Gastrocnemius medialis (tissue), 4 donors: ENCODE results near the gene CLPTM1L. TPM values are rescaled to one million over a fixed set of nuclear protein-coding genes. Genes with fewer than 3 reads are reported as not detected.

Experiments
- ATAC-seq, 2 donors: fragments of 150-250 bp; one replicate each; pipeline ENCODE4 v1.9.1; 2016
- DNase-seq, 2 donors: peaks; one replicate each; pipeline ENCODE4 v3.0.0-alpha.2; 2019
- H3K27ac ChIP-seq, 4 donors: fragments of 200-600 bp; sonication (generic); 1 replicate in 1 of 4; 2 replicates in 3 of 4; pipeline ENCODE4 v1.5.1; 2016 to 2018; ENCODE audit warnings: mild to moderate bottlenecking in 2 of 4, moderate library complexity in 1 of 4
- H3K27me3 ChIP-seq, 3 donors: fragments of 200-600 bp; sonication (generic) in 2 of 3; 1 replicate in 1 of 3; 2 replicates in 2 of 3; pipeline versions ENCODE4 v1.5.1 to v1.6.0; 2016 to 2019; ENCODE audit warnings: mild to moderate bottlenecking in 1 of 3, moderate library complexity in 1 of 3
- H3K36me3 ChIP-seq, 2 donors: fragments of 200-600 bp; sonication (generic) in 1 of 2; one replicate each; pipeline ENCODE4 v1.5.1; 2017 to 2018
- H3K4me1 ChIP-seq, 2 donors: fragments of 200-600 bp; sonication (generic) in 1 of 2; one replicate each; pipeline ENCODE4 v1.5.1; 2016 to 2017; ENCODE audit warnings: mild to moderate bottlenecking in 2 of 2
- H3K4me3 ChIP-seq, 4 donors: fragments of 200-600 bp; sonication (generic) in 3 of 4; 1 replicate in 1 of 4; 2 replicates in 3 of 4; pipeline ENCODE4 v1.5.1; 2016 to 2019; ENCODE audit warnings: mild to moderate bottlenecking in 2 of 4
- H3K9me3 ChIP-seq, 3 donors: fragments of 200-600 bp; sonication (generic) in 2 of 3; 1 replicate in 1 of 3; 2 replicates in 2 of 3; pipeline ENCODE4 v1.5.1; 2016 to 2019
- CTCF ChIP-seq, 5 experiments: fragments of 450-650 bp in 3 of 5; fragments of 200-600 bp in 2 of 5; sonication (generic) in 2 of 5; IDR thresholded peaks in 4 of 5; conservative IDR thresholded peaks in 1 of 5; 1 replicate in 4 of 5; 2 replicates in 1 of 5; pipeline ENCODE4 v1.5.1; 2016 to 2019; ENCODE audit warnings: antibody characterized with exemption in 5 of 5, mild to moderate bottlenecking in 3 of 5, moderate library complexity in 3 of 5
- POLR2A ChIP-seq, 2 donors: fragments of 450-650 bp; IDR thresholded peaks; one replicate each; pipeline ENCODE4 v1.6.1; 2017; ENCODE audit warnings: antibody characterized with exemption in 2 of 2, mild to moderate bottlenecking in 2 of 2, moderate library complexity in 2 of 2
- in situ Hi-C, 4 donors: fragments of 200-750 bp; cut with MboI; loops; one replicate each; pipeline versions ENCODE4 v1.15.0 to v1.8.0; 2017; ENCODE audit warnings: low sequenced_read_pairs in 4 of 4
- intact Hi-C: fragments of 100-400 bp; cut with DNase I; formaldehyde crosslinking; loops from one replicate; pipeline ENCODE4 v1.15.1; 2023; ENCODE audit warnings: low total_unique reads
- total RNA-seq, 4 donors: library from RNA; depleted of rRNA; stranded (reverse); fragments of >200 nt; gene quantifications; one replicate each; pipeline versions ENCODE4 v1.1.0 to v1.2.3, GENCODE V29; 2016

Gene CLPTM1L
- total RNA-seq, 4 donors from 2014 or later, result 29.4 to 41.0 (median 36.8) TPM

GRCh38 chr5:1378096-1378495, 33.2 kb upstream of the CLPTM1L start:
- intact Hi-C loops (no loop called here), in situ Hi-C loops (loop anchor here in 1 of 4 donors (25.0 kb wide), 1 partner anchor 259 kb away; no protein-coding TSS in a partner anchor)
- Histone ChIP-seq H3K9me3 (no peaks in the 10 kb centered on the region), H3K27ac (no peak overlapping the region), H3K27me3 (peaks cover 16 to 26% (median 26%) of the 10 kb centered on the region in 3 donors), H3K4me1 (peaks cover 0 to 4% of the 10 kb centered on the region in 2 donors), H3K36me3 (no peaks in the 10 kb centered on the region), H3K4me3 (no peak overlapping the region)
- DNase-seq, result no peak
- ATAC-seq, result no peak
- TF ChIP-seq CTCF (IDR thresholded peaks at IDR 0.05 in 4 of 5, conservative IDR thresholded peaks at IDR 0.05 in 1 of 5) (no peak), POLR2A (IDR thresholded peaks at IDR 0.05) (no peak)

GRCh38 chr5:1376981-1377380, 32.1 kb upstream of the CLPTM1L start:
- H3K27me3 ChIP-seq, result peaks cover 16 to 26% (median 26%) of the 10 kb centered on the region in 3 donors

GRCh38 chr5:1375871-1376810, 31.2 kb upstream of the CLPTM1L start:
- DNase-seq (peak in 1 of 2 donors; percentile 24), ATAC-seq (no peak)
- H3K27me3 ChIP-seq, result peaks cover 14 to 26% (median 25%) of the 10 kb centered on the region in 3 donors
- intact Hi-C loops, result no loop called here
- H3K27ac ChIP-seq, result no peak overlapping the region
- no peak overlapping the region for H3K4me3 ChIP-seq
- no peak for TF ChIP-seq POLR2A (IDR thresholded peaks at IDR 0.05)
- TF ChIP-seq CTCF (IDR thresholded peaks at IDR 0.05 in 4 of 5, conservative IDR thresholded peaks at IDR 0.05 in 1 of 5), result no peak
- in situ Hi-C loops, result loop anchor here in 1 of 4 donors (25.0 kb wide), 1 partner anchor 261 kb away; no protein-coding TSS in a partner anchor
- H3K4me1 ChIP-seq, result peaks cover 0 to 4% of the 10 kb centered on the region in 2 donors
- no peaks in the 10 kb centered on the region for H3K9me3 ChIP-seq
- H3K36me3 ChIP-seq, result no peaks in the 10 kb centered on the region

More at GRCh38 chr5:1376981-1377380, 32.1 kb upstream of the CLPTM1L start:
- intact Hi-C loops (no loop called here), in situ Hi-C loops (loop anchor here in 1 of 4 donors (25.0 kb wide), 1 partner anchor 260 kb away; no protein-coding TSS in a partner anchor)
- TF ChIP-seq CTCF (IDR thresholded peaks at IDR 0.05 in 4 of 5, conservative IDR thresholded peaks at IDR 0.05 in 1 of 5) (no peak), POLR2A (IDR thresholded peaks at IDR 0.05) (no peak)
- Histone ChIP-seq H3K27ac (no peak overlapping the region), H3K4me1 (peaks cover 0 to 4% of the 10 kb centered on the region in 2 donors), H3K4me3 (no peak overlapping the region), H3K9me3 (no peaks in the 10 kb centered on the region), H3K36me3 (no peaks in the 10 kb centered on the region)
- peak in 1 of 2 donors; percentile 38 for ATAC-seq
- no peak for DNase-seq

GRCh38 chr5:1374679-1375055, 29.8 kb upstream of the CLPTM1L start:
- peak in 1 of 2 donors; percentile 36 for ATAC-seq
- H3K4me3 ChIP-seq, result no peak overlapping the region
- in situ Hi-C loops (loop anchor here in 1 of 4 donors (25.0 kb wide), 1 partner anchor 263 kb away; no protein-coding TSS in a partner anchor), intact Hi-C loops (no loop called here)
- no peaks in the 10 kb centered on the region for H3K9me3 ChIP-seq
- peaks cover 5 to 13% (median 11%) of the 10 kb centered on the region in 3 donors for H3K27me3 ChIP-seq
- no peak overlapping the region for H3K27ac ChIP-seq
- H3K4me1 ChIP-seq, result no peaks in the 10 kb centered on the region
- TF ChIP-seq CTCF (IDR thresholded peaks at IDR 0.05 in 4 of 5, conservative IDR thresholded peaks at IDR 0.05 in 1 of 5) (no peak), POLR2A (IDR thresholded peaks at IDR 0.05) (no peak)
- H3K36me3 ChIP-seq, result no peaks in the 10 kb centered on the region
- DNase-seq, result peak in 1 of 2 donors; percentile 22
